HL-60/S4 (cell line): ENCODE data around the gene NPC2.
"Not testable (repeated sequence)": the region's sequence is repeated elsewhere in the genome, so short reads cannot be mapped to it uniquely, and the experiment has no call there.

Experiments
- in situ Hi-C: fragments of 300-500 bp; cut with MboI; formaldehyde crosslinking; loops from 2 replicates; pipeline ENCODE4 v1.14.3; 2022; ENCODE audit warnings: low sequenced_read_pairs

The NPC2 gene

DNA sequence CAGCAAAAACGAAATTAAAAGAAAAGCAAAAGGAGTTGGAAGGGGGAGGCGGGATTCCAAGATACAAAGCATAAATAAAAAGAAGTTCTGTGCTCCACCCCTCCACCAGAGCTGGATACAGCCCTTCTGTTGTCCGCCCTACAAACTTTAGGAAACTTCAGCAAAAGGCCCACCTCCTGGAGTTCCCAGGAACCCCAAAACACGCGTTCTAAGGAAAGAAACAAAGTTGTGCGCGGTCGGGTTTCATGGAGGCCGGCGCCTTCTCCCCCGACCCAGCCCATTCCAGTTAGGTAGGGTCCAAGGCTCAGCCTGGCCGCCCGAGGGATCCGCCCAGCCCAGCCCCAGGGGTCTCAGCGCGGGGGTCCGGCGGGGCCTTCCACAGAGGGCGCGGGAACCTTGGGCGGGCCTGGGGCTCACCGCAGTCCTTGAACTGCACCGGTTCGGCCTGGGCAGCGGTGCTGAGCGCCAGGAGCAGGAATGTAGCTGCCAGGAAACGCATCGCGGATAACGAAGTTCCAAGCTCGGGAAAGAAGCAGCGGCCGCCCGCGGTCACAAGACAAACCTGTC, at the start of gene NPC2:
NPC2 (minus strand) TSS at position 530 of the 567 bp plus-strand sequence; CDS start at position 499, 31 bp downstream.
- in situ Hi-C loops: no loop called here

DNA sequence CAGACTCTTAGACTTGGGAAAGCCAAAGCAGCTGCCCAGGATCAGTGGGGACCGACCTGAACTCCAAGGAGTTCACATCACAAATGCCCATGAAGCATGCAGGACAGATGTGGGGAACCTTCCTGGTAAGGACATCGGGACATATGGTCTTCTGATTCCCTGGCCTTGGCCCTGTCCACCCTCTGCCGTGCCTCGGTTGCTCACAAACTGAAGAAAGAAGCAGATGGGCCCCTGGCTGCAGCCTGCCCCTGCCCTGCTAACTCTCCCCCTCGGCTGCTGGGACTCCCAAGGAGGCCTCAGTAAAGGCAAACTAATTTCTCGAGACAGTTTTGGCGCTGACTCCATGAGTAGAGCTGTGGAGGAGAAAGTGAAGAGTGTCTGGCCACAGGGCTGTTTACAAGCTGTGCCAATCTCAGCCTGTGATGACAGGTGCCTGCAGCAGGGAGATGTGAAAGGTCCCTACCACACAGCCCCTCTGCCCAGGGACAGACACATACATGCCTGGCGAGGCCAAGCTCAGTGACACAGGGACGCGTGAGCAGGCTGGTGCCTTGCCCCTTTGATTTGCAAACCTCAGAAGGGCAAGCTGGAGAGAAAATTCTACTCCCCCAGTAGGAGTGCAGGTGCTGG, 49.1 kb upstream of the NPC2 start:
- in situ Hi-C loops: no loop called here

DNA sequence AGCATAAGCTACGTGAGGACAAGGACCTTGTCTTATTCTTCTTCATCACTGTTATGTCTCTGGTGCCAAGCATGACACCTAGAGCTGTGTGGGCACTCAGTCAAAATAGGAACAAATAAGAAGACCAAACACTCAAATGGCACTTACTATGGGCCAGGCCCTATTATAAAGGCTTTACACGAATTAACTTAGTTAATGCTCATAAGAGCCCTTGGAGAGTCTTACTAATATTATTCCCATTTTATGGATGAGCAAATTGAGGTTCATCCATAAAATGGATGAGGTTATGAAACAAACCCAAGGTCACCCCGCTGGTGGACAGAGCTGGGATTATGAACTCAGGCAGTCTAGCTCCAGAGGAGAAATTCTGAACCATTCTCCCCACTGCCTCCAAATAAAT, 48.1 kb upstream of the NPC2 start:
- in situ Hi-C loops: no loop called here

DNA sequence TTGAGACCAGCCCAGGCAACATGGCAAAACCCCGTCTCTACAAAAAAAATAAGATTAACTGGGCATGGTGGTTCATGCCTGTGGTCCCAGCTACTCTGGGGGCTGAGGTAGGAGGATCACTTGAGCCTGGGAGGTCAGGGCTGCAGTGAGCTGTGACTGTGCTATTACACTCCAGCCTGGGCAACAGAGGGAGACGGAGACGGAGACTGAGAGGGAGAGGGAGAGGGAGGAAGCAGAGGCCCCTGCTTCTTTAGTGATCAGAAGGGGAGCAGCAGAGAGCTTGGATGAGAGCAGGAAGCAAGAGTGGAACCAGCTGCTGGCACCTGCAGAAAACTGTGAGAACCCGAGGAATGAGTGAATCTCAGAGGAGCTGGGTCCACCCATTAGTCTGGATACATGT, 46.4 kb upstream of the NPC2 start:
- in situ Hi-C loops: no loop called here

DNA sequence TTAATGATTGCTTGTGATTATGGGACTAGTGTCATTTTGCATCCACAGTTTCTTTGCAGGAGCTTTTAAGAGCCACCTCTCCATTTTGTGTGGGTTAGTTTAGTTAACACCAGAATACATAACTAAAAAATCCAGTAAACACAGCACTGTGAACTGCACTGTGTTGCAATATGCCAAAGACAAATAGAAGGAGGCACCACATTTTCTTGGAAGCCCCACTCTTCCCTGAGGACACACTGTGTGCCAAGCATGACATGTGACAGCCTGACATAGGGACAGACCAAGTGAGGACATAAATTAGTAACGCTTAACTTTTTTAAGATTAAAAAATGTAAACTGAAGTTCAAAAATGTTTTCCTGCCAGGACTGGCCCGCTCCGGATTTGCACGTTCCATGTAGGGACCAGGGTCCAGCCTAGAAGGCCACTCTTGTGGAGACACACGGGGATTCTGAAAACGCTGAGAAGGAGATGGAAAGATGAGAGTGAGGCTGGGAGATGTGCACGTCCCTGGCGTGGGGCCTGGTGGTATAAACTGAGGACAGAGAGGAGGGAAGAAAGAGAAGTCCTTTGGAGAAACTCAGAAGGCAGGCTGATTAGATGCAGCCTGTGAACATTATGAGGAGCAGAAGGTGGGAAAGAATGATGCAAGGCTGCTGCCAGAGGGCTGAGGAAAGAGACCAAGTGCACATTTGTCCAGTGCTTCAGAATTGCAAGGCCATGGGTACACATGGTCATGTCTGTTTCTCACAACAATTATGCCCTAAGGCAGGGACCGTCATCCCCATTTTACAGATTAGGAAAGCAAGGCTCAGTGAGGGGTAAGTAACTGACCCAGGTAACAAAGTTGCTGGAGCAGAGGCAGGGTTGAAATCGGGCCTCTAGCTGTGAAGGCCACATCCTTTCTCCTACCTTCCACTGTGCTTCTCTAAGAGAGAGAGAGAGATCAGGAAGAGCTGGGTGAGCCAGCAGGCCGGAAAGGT, 45.6 kb upstream of the NPC2 start:
- in situ Hi-C loops: no loop called here

DNA sequence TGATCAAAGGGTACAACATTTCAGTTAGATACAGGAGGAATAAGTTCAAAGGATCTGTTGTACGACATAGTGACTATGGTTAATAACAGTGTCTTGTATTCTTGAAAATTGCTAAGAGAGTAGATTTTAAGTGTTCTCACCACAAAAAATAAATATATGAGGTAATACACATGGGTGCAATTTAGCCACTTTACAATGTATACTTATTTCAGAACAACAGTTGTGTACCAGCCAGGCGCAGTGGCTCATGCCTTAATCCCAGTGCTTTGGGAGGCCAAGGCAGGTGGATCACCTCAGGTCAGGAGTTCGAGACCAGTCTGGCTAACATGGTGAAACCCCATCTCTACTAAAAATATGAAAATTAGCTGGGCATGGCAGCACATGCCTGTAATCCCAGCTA, 43.2 kb upstream of the NPC2 start:
- in situ Hi-C loops: not testable (repeated sequence)

DNA sequence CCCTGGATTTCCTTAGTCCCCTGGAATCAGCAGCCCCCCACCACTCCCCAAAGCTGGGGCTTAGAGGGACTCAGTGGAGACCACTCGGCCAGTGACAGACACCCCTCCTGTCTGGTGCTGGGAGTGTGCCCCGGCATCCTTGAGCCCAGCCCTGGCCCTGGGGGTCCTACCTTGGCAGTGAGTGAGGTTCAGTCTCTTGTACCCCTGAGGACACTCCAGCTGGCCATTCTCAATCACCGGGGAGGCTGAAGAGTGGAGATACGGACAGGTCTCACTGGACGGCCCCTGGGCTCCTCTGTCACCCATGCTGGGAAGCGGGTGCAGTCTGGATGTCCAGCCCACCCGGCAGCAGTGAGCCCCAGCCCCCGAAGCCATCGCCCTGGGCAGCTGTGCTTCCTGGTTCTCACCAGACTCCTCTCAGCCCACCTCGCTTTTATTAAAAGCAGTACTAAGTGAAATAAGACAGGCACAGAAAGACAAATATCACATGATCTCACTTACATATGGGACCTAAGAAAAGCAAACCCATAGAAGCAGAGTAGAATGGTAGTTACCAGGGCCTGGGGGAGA, 42.7 kb upstream of the NPC2 start:
- in situ Hi-C loops: no loop called here

DNA sequence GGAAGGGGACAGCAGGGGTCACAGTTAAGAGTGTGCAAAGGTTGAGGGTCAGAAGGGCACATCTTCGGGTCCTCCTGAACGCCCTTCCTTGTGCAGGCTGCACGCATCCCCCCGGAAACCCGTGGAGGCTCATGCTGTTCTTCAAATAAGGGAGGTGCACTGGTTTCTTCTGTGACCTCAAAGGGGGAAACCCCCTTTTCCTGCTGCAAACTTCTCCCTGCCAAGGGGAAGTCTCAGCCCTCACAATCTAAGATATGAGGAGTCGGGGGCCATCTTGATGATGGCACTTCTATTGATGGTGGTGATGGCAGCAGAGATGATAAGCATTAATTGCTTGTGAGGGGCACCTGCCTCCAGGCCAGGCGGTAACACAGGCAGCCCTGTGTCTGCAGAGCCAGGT, 40.5 kb upstream of the NPC2 start:
- in situ Hi-C loops: no loop called here

DNA sequence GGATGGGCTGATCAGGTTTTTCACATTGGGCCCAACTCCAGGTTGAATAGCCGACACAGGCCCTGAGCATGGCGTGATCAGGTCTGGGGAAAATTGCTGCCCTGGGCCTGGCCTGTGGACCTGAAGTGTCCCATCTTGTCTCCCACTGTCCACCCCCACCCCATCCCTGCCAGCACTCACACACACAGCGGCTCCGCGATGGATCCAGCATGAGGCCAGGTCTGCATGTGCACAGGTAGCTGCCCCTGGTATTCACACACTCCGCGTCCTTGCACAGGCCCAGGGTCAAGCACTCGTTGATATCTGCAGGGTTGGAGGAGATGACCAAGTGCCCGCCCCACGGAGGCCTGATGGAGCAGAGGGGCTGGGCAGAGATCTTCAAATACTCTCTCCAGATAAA, 39.1 kb upstream of the NPC2 start:
- in situ Hi-C loops: no loop called here

DNA sequence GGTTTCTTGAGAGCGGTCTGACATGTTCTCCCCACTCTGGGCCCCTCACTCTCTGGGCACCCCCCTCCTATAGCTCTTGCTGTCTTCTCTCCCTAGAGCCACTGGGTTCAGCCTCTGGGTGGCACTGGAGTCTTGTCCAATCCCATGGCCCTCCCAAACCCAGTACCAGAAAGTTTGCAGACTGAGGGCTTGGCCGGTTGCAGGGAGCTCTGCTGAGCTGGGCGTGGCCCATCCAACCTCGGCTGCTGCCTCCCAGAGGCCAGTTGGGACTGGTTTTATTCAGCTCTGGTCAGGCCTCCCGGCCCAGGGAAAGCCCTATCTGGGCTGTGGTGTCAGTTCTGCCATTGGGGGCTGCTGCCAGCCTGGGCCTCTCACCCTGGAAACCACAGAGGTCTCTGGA, 38.4 kb upstream of the NPC2 start:
- in situ Hi-C loops: no loop called here

DNA sequence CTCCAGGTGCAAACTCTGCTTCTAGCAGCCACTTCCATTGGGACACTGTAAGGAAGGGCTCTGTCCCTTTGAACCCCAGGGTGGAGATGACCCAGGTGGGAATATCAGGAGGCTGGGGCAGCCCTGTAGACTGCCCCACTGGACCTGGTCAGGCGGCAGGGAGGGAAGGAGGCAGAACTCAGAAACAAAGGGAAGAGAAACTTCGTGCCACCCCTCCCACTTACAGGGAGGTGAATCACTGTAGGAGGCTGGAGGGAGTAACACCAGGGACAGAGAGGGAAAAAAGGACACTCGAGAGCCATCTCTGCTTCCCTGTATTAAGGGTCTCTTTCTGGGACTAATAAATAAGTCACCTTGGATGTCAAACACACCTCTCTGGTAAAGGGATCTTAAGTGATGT, 37.9 kb upstream of the NPC2 start:
- in situ Hi-C loops: no loop called here

DNA sequence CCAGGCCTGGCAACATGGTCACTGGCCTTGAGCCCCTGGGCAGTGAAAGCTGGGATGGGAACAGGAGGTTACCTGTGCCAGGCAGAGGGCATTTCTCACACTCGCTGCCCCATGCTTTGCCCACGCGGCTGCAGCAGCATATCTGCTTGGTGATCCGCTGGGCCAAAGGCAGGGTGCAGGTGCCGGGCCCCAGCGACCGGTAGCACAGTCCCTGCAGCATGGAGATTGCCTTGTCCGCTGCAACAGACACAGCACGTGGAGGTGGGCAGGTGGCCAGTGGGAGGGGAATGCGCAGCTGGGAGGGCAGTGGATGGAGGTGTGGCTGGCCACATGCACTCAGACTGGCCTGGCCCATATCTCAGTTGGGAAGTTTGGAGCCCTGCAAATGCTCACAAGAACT, 35.8 kb upstream of the NPC2 start:
- in situ Hi-C loops: no loop called here

DNA sequence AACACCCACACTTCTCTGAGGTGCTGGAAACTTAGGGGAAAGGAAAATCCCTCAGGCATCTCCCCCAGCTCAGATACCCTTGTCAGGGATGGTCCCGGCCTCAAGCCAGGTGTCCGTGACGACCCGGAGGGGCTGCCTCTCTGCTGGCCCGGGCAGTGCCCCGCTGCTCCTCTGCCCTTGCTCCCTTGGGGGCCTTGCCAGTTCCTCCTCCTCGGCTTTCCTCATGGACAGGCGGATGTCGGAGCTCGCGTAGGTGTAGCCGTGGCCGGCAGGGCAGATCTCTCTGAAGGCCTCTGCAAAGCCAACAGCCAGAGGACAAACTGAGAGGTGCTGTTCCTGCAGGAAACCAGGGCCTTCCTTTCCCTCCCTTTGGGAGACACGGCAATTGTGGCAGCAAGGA, 35.3 kb upstream of the NPC2 start:
- in situ Hi-C loops: no loop called here

DNA sequence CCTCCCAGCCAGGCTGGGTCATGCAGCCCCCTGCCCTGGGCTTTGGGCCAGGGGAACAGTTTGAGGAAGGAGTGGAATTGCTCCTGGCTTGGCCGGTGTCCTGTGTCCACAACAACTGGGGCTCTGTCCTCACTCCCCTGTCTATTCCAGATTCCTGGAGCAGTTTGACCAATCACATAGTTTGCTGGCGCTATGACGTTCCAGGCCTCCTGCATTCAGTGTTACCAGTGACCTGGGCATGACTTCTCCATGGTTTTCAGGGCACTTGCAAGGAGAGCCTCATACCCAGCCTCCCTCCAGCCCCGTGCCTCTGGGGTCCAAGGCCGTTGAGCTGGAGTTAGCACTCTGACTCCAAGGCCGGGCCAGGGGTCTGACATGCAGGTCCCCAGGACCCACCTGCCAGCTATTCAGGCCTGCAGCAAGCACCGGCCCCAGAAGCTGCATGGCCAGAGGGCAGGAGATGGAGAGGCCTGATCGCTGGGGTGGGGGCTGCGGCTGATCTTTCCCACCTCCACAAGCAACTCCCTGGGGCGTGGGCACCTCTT, 34.7 kb upstream of the NPC2 start:
- in situ Hi-C loops: no loop called here

DNA sequence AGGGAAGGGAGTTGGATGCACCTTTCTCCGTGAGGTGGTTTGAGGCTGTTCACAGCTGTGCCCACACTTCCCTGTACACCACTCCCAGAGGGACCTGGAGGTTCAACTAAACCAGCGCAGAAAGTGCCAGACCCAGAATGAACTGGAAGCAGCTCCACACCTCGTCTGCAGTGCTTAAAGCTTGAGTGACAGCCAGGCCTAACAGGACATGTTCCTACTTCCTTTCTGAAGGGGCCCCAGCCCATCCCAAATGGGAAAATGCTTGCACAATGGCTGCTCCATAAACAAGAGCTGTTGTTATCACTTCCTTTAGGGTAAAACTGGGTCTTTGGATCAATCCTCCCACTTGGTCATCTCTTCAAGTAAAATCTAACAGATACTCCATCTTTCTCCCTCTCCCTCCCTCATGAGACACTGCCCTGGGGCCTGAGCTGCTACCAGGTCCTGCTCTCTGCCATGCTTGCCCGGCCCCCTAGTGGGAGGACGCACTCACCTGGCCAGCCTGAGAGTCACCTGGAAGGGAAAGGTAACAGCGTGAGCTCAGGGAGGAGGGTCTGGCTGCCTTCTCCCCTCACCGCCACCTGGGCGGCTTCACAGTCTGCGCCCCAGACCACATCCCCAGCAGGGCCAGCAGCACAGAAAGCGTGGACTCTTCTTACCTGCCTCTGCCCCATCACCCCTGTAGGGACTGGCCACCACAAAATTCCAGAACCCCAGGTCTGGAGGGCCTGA, 33.9 kb upstream of the NPC2 start:
- in situ Hi-C loops: no loop called here

DNA sequence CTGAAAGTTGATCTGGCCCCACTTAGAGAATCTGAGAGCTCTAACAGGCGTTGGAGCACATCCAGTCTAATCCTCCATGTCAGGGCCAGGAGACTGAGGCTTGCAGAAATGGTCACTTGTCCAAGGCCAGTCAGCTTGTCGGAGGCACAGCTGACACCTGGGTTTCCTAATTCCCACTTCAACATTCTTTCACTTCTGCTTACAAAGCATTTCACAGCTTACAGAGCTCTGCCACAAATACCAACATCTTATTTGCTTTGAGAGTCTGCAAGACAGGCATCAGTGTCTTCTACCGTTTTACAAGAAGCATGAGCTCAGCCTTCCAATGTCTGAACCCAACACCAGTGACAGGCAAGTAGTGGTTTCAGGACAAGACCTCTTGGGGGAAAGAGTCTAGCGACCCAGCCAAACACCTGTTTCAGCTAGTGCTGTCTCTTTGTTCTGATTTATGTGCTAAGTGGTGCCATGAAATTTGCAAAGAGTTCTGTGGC, 32.3 kb upstream of the NPC2 start:
- in situ Hi-C loops: no loop called here

DNA sequence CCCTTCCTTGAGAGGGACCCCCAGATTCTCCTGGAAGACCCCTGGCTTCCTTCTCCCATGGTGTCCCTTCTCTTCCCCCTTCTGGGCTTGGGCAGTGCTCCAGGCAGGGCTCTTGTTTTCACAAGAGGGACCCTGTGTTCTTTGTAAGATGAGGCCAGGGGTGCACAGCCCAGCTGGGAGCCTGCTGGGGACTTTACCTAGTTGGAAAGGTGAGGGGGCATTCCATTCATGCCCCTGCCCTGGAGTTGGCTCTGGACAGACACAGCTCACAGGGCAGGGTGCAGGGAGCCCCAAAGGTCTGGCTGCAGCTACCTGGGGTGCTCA, 31.7 kb upstream of the NPC2 start:
- in situ Hi-C loops: no loop called here

DNA sequence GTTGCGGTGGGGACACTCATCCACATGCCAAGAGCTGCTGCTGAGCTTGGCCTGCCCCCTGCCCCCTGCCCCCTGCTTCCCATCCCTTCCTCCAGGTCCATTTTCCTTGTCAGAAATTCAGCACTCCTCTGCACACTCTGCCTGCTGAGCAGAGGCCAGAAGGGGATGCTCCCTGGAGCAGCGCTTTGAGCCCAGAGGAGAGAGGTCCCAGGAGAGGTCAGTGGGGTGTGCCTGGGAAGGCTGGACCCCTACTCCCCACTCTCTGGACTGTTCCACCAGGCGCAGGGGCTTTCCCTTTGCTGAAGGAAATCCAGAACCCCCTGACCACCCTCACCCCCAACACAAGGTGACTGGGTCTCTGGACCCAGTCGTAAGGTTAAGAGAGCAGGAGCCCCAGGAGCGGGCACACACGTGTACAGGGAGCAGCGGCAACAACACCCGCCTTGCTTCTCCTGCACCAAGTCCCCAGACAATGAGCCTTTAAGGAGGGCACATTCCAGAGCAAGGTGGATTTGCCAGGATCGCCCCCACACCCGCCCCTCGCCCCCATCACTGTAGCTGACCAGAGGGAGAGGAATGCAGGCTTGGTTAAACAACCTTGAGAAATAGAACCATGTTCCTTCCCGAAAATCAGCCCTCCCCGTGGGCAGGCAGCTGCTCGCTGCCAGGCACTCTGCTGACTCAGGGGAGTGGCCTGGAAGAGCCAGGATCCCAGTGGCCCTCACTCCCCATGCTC, 31.1 kb upstream of the NPC2 start:
- in situ Hi-C loops: no loop called here

DNA sequence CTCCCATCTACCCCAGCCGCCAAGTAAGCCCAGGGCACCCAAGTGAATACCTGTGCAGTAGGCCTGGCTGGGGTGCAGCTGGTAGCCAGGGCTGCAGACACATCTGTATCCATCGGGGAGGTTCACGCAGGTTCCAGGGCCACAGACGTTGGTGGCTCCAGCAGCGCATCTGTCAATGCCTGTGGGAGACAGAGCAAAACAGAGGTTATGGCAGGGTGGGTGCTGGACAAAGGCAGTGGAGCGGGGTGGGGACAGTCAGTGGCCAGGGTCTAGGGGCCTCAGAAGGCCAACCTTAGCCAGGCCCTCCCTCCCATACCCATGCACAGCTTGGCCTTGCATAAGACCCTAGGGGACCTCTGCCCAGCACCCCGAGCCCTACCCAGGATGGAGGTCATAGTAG, 29.6 kb upstream of the NPC2 start:
- in situ Hi-C loops: no loop called here

DNA sequence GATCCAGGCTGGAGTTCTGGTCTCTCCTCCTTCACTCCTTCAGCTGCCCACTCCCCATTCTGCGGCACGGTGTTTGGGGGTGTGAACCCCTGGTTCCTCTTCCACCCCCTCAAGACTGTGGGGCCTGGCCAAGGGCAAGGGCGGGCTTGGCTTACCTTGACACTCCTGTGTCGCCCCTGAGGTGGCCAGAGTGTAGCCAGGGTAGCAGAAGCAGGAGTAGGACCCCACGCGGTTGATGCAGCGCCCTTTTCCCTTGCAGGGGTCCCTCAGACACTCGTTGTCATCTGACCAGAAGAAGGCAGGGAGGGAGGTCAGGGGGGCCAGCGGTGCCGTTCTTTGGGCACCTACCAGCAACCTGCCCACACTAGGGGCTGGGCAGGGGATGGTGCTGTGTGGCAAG, 28.7 kb upstream of the NPC2 start:
- in situ Hi-C loops: no loop called here
